H1 (cell line): Measurements from ENCODE around the gene LIPG.

Experiments
- CTCF ChIP-seq, 3 experiments: IDR thresholded peaks; 1 replicate in 2 of 3; 2 replicates in 1 of 3; pipeline versions ENCODE4 v1.5.1 to v1.6.1; 2011; ENCODE audit warnings: low read length in 3 of 3, mild to moderate bottlenecking in 3 of 3, inconsistent platforms in 2 of 3, low read depth in 1 of 3, moderate library complexity in 1 of 3; ENCODE audit not compliant: insufficient read depth in 1 of 3; ENCODE audit errors: control extremely low read depth in 1 of 3
- EZH2 ChIP-seq: fragments of 200-600 bp; sonication (generic); IDR thresholded peaks from 2 replicates; pipeline ENCODE4 v1.7.1; 2012; ENCODE audit warnings: low read depth, mild to moderate bottlenecking, moderate library complexity, low read length, inconsistent platforms; ENCODE audit not compliant: severe bottlenecking
- SRF ChIP-seq: IDR thresholded peaks from 2 replicates; pipeline ENCODE4 v1.6.1; 2011; ENCODE audit warnings: mild to moderate bottlenecking, low read depth, low read length, moderate library complexity

- TF ChIP-seq EZH2 (peak; percentile 35), CTCF (IDR thresholded peaks at IDR 0.05; ENCODE audit: control extremely low read depth in 1 of 3, insufficient read depth in 1 of 3, low read depth in 1 of 3, low read length in 3 of 3) (no peak), SRF (no peak)
Measured at GRCh38 chr18:49613141-49613640, 51.3 kb downstream of the LIPG start.
